GM18505 (cell line): ENCODE results near the gene FGF18.
"Not testable (repeated sequence)": the region's sequence is repeated elsewhere in the genome, so short reads cannot be mapped to it uniquely, and the experiment has no call there.

Source experiments
- ATAC-seq: cut with Tn5 transposase; IDR thresholded peaks from one replicate; pipeline ENCODE4 v1.9.1; 2021; ENCODE audit not compliant: unreplicated experiment
- POLR2A ChIP-seq: IDR thresholded peaks from 4 replicates; pipeline ENCODE4 v1.6.1; 2011; ENCODE audit warnings: borderline replicate concordance; ENCODE audit not compliant: insufficient read depth, insufficient read length; ENCODE audit errors: extremely low read depth

FGF18 gene

GRCh38 chr5:171483551-171484135 lies 64.2 kb downstream of the FGF18 start:
- ATAC-seq, result no peak
- no peak for TF ChIP-seq POLR2A

GRCh38 chr5:171484460-171484899 lies 65.0 kb downstream of the FGF18 start:
- no peak for ATAC-seq
- TF ChIP-seq POLR2A, result no peak

GRCh38 chr5:171485668-171486067 lies 66.2 kb downstream of the FGF18 start:
- TF ChIP-seq POLR2A, result no peak

GRCh38 chr5:171486613-171487012 lies 67.2 kb downstream of the FGF18 start:
- ATAC-seq, result no peak
- no peak for TF ChIP-seq POLR2A

More at GRCh38 chr5:171485668-171486067, 66.2 kb downstream of the FGF18 start:
- no peak for ATAC-seq

GRCh38 chr5:171488876-171489275 lies 69.4 kb downstream of the FGF18 start:
- ATAC-seq, result no peak
- TF ChIP-seq POLR2A, result no peak

GRCh38 chr5:171492781-171493180 lies 73.3 kb downstream of the FGF18 start:
- no peak for ATAC-seq
- TF ChIP-seq POLR2A, result no peak

GRCh38 chr5:171493646-171494393 lies 74.4 kb downstream of the FGF18 start:
- ATAC-seq, result no peak
- TF ChIP-seq POLR2A, result no peak

- no peak for TF ChIP-seq POLR2A
Measured at GRCh38 chr5:171494452-171495121, 75.1 kb downstream of the FGF18 start.

GRCh38 chr5:171495122-171495700 lies 75.8 kb downstream of the FGF18 start:
- TF ChIP-seq POLR2A, result no peak
- ATAC-seq, result no peak

More at GRCh38 chr5:171494452-171495121, 75.1 kb downstream of the FGF18 start:
- no peak for ATAC-seq

GRCh38 chr5:171496456-171496855 lies 77.0 kb downstream of the FGF18 start:
- no peak for TF ChIP-seq POLR2A
- ATAC-seq, result no peak

GRCh38 chr5:171497494-171497893 lies 78.0 kb downstream of the FGF18 start:
- not testable (repeated sequence) for ATAC-seq

GRCh38 chr5:171498166-171498565 lies 78.7 kb downstream of the FGF18 start:
- no peak for ATAC-seq
- TF ChIP-seq POLR2A, result no peak

GRCh38 chr5:171499611-171500010 lies 80.2 kb downstream of the FGF18 start:
- ATAC-seq, result no peak
- TF ChIP-seq POLR2A, result no peak

GRCh38 chr5:171505473-171506043 lies 86.1 kb downstream of the FGF18 start:
- no peak for ATAC-seq
- TF ChIP-seq POLR2A, result no peak

GRCh38 chr5:171506951-171507350 lies 87.5 kb downstream of the FGF18 start:
- TF ChIP-seq POLR2A, result no peak
- no peak for ATAC-seq
